HL-60 (cell line): ENCODE results near the gene ADAMTS16.

Source experiments
- DNase-seq, 2 experiments: peaks; one replicate each; pipeline ENCODE4 v3.0.0-alpha.2; 2010 to 2020; ENCODE audit warnings: low read depth in 1 of 2, low spot score in 1 of 2
- H3K27ac ChIP-seq: fragments of 250-450 bp; sonication (Bioruptor Pico); replicated peaks from 2 replicates; pipeline ENCODE4 v1.5.1; 2020; ENCODE audit warnings: mild to moderate bottlenecking, moderate library complexity
- H3K27me3 ChIP-seq: fragments of 250-450 bp; sonication (Bioruptor Pico); 2 replicates; pipeline ENCODE4 v1.5.1; 2021; ENCODE audit warnings: mild to moderate bottlenecking, moderate library complexity; ENCODE audit not compliant: insufficient read depth, poor library complexity, severe bottlenecking
- H3K4me3 ChIP-seq: replicated peaks from 2 replicates; pipeline ENCODE4 v1.5.1; 2011; ENCODE audit warnings: mild to moderate bottlenecking, control low read depth, low read length; ENCODE audit not compliant: insufficient read depth
- GABPA ChIP-seq: IDR thresholded peaks from 2 replicates; pipeline ENCODE4 v1.6.1; 2012; ENCODE audit warnings: low read depth
- POLR2AphosphoS5 ChIP-seq: IDR thresholded peaks from 2 replicates; pipeline ENCODE4 v1.6.1; 2012; ENCODE audit warnings: low read depth
- REST ChIP-seq: IDR thresholded peaks from 2 replicates; pipeline ENCODE4 v1.6.1; 2012; ENCODE audit warnings: low read depth; ENCODE audit not compliant: insufficient replicate concordance
- SPI1 ChIP-seq: IDR thresholded peaks from 2 replicates; pipeline ENCODE4 v1.6.1; 2012; ENCODE audit warnings: low read depth, mild to moderate bottlenecking, borderline replicate concordance
- TF ChIP-seq, protein P1 (sequence below): IDR thresholded peaks from one replicate; pipeline ENCODE4 v1.5.1; 2011; ENCODE audit warnings: low read length, control low read depth, inconsistent platforms; ENCODE audit not compliant: insufficient read depth

The ADAMTS16 gene

DNA sequence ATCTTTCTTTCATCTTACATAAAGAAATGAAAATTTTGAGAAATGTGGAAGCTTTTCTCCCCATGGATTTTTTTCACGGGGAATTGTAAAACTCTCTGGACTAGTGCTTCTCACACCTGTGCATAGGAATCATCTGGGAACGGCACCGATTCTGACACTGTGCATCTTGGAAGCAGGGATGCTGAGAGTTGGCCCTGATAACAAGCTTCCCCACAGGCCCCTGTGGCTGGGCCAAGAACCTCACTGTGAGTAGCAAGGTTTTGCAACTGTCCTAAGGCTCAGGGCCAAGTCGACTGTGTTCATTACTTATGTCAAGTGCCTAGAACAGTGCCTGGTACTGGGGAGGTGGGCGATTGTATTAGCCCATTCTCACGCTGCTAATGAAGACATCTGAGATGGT, 174.5 kb downstream of the ADAMTS16 start:
- H3K4me3 ChIP-seq, result no peak overlapping the region
- TF ChIP-seq REST, result no peak
- TF ChIP-seq POLR2AphosphoS5, result no peak
- no peak for TF ChIP-seq GABPA
- TF ChIP-seq, protein P1, sequence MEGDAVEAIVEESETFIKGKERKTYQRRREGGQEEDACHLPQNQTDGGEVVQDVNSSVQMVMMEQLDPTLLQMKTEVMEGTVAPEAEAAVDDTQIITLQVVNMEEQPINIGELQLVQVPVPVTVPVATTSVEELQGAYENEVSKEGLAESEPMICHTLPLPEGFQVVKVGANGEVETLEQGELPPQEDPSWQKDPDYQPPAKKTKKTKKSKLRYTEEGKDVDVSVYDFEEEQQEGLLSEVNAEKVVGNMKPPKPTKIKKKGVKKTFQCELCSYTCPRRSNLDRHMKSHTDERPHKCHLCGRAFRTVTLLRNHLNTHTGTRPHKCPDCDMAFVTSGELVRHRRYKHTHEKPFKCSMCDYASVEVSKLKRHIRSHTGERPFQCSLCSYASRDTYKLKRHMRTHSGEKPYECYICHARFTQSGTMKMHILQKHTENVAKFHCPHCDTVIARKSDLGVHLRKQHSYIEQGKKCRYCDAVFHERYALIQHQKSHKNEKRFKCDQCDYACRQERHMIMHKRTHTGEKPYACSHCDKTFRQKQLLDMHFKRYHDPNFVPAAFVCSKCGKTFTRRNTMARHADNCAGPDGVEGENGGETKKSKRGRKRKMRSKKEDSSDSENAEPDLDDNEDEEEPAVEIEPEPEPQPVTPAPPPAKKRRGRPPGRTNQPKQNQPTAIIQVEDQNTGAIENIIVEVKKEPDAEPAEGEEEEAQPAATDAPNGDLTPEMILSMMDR, result no peak
- no peak for TF ChIP-seq SPI1
- H3K27me3 ChIP-seq, result no peaks in the 10 kb centered on the region
- DNase-seq, result no peak
- no peak overlapping the region for H3K27ac ChIP-seq

DNA sequence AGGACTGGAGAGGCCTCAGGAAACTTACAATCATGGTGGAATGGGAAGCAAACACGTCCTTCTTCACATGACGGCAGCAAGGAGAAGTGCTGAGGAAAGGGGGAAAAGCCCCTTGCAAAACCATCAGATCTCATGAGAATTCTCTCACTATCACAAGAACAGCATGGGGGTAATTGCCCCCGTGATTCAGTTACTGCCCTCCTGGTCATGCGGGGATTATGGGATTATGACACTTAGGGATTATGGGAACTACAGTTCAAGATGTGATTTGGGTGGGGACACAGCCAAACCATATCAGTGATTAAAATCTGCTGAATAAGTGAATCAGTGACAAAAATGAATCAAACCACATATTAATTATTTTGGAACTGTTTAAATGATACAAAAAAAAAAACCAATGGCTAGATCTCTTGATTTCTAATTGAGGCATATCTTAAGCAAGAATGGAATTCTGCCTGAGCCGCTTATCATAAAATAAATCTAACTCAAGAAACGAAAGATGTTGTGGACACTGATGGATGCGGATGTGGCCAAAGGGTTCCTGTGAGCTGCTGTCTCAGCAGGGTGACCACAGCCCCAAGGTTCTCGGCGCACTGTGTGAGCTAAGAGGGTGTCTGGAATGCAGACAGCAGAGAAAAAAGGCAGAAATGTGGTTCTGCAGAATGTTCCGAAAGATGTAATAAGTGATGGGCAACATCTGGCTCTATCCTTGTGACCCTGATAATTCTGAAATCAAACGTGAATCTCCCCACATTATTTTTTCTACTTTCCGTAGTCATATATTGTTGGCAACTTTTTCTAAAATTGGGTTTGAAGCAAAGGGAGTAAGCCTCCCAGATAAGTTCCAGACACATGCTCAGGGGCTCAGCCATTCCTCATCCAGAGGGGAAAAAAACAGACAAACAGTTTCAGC, 175.2 kb downstream of the ADAMTS16 start:
- DNase-seq, result no peak
- Histone ChIP-seq H3K4me3 (no peak overlapping the region), H3K27ac (no peak overlapping the region), H3K27me3 (no peaks in the 10 kb centered on the region)
- TF ChIP-seq GABPA (no peak), SPI1 (no peak)

DNA sequence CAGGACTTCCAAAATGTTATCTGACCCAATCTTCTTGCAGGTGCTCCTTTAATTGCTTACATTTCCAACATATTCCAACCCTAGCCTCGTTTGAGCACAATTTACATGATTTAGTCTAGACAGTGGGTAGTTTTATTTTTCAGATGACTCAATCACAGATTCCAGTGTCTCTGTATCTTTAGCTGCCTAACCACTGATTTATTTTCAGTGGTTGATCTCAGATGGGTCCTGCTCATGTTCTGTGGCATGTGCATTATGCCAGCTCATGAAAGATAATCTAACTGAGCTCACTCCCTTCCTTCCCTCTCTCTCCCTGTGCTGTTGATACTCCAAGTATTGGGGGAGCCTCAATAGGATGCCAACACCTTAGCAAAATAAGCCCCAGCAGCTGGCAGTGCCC, 176.2 kb downstream of the ADAMTS16 start:
- TF ChIP-seq, protein P1, result no peak
- Histone ChIP-seq H3K4me3 (no peak overlapping the region), H3K27ac (no peak overlapping the region), H3K27me3 (no peaks in the 10 kb centered on the region)
- DNase-seq, result no peak

DNA sequence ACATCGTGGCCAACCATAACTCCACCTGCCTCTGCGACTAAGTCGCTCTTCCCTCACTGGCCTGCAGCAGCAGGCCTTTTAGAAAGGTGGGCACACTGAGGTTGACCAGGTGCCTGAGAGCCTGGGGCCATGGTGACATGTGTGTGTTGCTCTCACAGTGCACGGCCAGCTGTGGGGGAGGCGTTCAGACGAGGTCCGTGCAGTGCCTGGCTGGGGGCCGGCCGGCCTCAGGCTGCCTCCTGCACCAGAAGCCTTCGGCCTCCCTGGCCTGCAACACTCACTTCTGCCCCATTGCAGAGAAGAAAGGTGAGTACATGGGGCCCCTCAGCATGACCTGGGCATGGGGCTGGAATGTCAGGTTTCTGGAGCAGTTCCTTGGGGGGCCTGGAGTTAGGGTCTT, 177.8 kb downstream of the ADAMTS16 start:
- H3K27ac ChIP-seq, result no peak overlapping the region
- DNase-seq, result no peak
- no peak for TF ChIP-seq GABPA
- TF ChIP-seq, protein P1, result no peak
- no peak for TF ChIP-seq REST
- no peak for TF ChIP-seq POLR2AphosphoS5
- TF ChIP-seq SPI1, result no peak
- H3K27me3 ChIP-seq, result no peaks in the 10 kb centered on the region
- H3K4me3 ChIP-seq, result no peak overlapping the region
